HEK293 (cell line): Measurements from ENCODE around the gene FLYWCH1.
A peak's percentile ranks its signal among the peaks of the same experiment; 100 is the strongest.

Experiments used
- CTCF ChIA-PET: fragments of 350-600 bp; formaldehyde crosslinking; extraction: SDS; loops from one replicate; lab custom pipeline; 2021; ENCODE audit warnings: antibody characterized with exemption; lab: Yijun Ruan, JAX
- POLR2A ChIA-PET: fragments of 300-600 bp; formaldehyde crosslinking; extraction: SDS; loops from one replicate; lab custom pipeline; 2020; ENCODE audit warnings: antibody characterized with exemption, inconsistent platforms; lab: Yijun Ruan, JAX
- H3K27ac ChIP-seq: fragments of 200-500 bp; sonication (Bioruptor generic); 2 replicates; pipeline ENCODE4 v1.5.1; 2014; ENCODE audit warnings: low read depth, low read length, control low read depth, inconsistent platforms; ENCODE audit errors: extremely low read depth
- H3K36me3 ChIP-seq, 2 experiments: fragments of 200-500 bp in 1 of 2; sonication (Bioruptor generic) in 1 of 2; 1 replicate in 1 of 2; 2 replicates in 1 of 2; pipeline ENCODE4 v1.5.1; 2014 to 2017; ENCODE audit warnings: inconsistent platforms in 2 of 2, low read length in 2 of 2; ENCODE audit not compliant: control insufficient read depth in 2 of 2, insufficient read depth in 1 of 2
- H3K4me1 ChIP-seq: fragments of 200-500 bp; sonication (Bioruptor generic); 2 replicates; pipeline ENCODE4 v1.5.1; 2014; ENCODE audit warnings: mild to moderate bottlenecking, low read length, inconsistent platforms; ENCODE audit not compliant: control insufficient read depth, insufficient read depth
- H3K4me3 ChIP-seq: 2 replicates; pipeline ENCODE4 v1.5.1; 2011; ENCODE audit warnings: low read depth, mild to moderate bottlenecking, control low read depth, low read length, moderate library complexity
- H3K9me3 ChIP-seq: fragments of 200-500 bp; sonication (Bioruptor generic); 2 replicates; pipeline ENCODE4 v1.5.1; 2014; ENCODE audit warnings: low read depth, low read length, inconsistent platforms; ENCODE audit not compliant: control insufficient read depth, insufficient read depth
- GLIS1 ChIP-seq: fragments of 450-650 bp; formaldehyde crosslinking; IDR thresholded peaks from 2 replicates; pipeline ENCODE4 v1.5.1; 2016; ENCODE audit warnings: missing biosample characterization, missing genetic modification characterization
- GLIS2 ChIP-seq: fragments of 450-650 bp; formaldehyde crosslinking; IDR thresholded peaks from 2 replicates; pipeline ENCODE4 v1.5.1; 2016; ENCODE audit warnings: missing biosample characterization, missing genetic modification characterization
- KLF8 ChIP-seq: fragments of 450-650 bp; formaldehyde crosslinking; IDR thresholded peaks from 2 replicates; pipeline ENCODE4 v1.5.1; 2016; ENCODE audit warnings: missing biosample characterization, missing genetic modification characterization
- PRDM10 ChIP-seq: fragments of 450-650 bp; formaldehyde crosslinking; IDR thresholded peaks from 2 replicates; pipeline ENCODE4 v1.5.1; 2016; ENCODE audit warnings: missing biosample characterization, missing genetic modification characterization
- SP7 ChIP-seq: fragments of 450-650 bp; formaldehyde crosslinking; IDR thresholded peaks from 2 replicates; pipeline ENCODE4 v1.5.1; 2016; ENCODE audit warnings: missing biosample characterization, missing genetic modification characterization
- ZBTB8A ChIP-seq: fragments of 450-650 bp; formaldehyde crosslinking; IDR thresholded peaks from 2 replicates; pipeline ENCODE4 v1.5.1; 2016; ENCODE audit warnings: missing biosample characterization, missing genetic modification characterization
- ZFHX2 ChIP-seq: fragments of 450-650 bp; formaldehyde crosslinking; conservative IDR thresholded peaks from 2 replicates; pipeline ENCODE4 v1.5.1; 2016; ENCODE audit warnings: missing biosample characterization, missing genetic modification characterization
- ZIC2 ChIP-seq: fragments of 450-650 bp; formaldehyde crosslinking; IDR thresholded peaks from 2 replicates; pipeline ENCODE4 v1.5.1; 2016; ENCODE audit warnings: missing biosample characterization, missing genetic modification characterization
- ZNF132 ChIP-seq: fragments of 450-650 bp; formaldehyde crosslinking; IDR thresholded peaks from 2 replicates; pipeline ENCODE4 v1.5.1; 2017; ENCODE audit warnings: missing biosample characterization, missing genetic modification characterization, borderline replicate concordance
- ZNF140 ChIP-seq: fragments of 450-650 bp; formaldehyde crosslinking; IDR thresholded peaks from 2 replicates; pipeline ENCODE4 v1.5.1; 2016; ENCODE audit warnings: missing biosample characterization, missing genetic modification characterization
- ZNF169 ChIP-seq: fragments of 450-650 bp; formaldehyde crosslinking; IDR thresholded peaks from 2 replicates; pipeline ENCODE4 v1.5.1; 2016; ENCODE audit warnings: missing biosample characterization, missing genetic modification characterization
- ZNF202 ChIP-seq: fragments of 450-650 bp; formaldehyde crosslinking; IDR thresholded peaks from 2 replicates; pipeline ENCODE4 v1.5.1; 2016; ENCODE audit warnings: missing biosample characterization, missing genetic modification characterization, borderline replicate concordance
- ZNF473 ChIP-seq: fragments of 450-650 bp; formaldehyde crosslinking; IDR thresholded peaks from 2 replicates; pipeline ENCODE4 v1.5.1; 2017; ENCODE audit warnings: missing biosample characterization, missing genetic modification characterization
- ZNF549 ChIP-seq: fragments of 450-650 bp; IDR thresholded peaks from 2 replicates; pipeline ENCODE4 v1.5.1; 2018; ENCODE audit warnings: missing biosample characterization, missing genetic modification characterization, mild to moderate bottlenecking, inconsistent platforms, moderate library complexity
- ZNF639 ChIP-seq: fragments of 450-650 bp; formaldehyde crosslinking; IDR thresholded peaks from 2 replicates; pipeline ENCODE4 v1.5.1; 2016; ENCODE audit warnings: missing biosample characterization, missing genetic modification characterization
- ZSCAN23 ChIP-seq: fragments of 450-650 bp; formaldehyde crosslinking; IDR thresholded peaks from 2 replicates; pipeline ENCODE4 v1.5.1; 2016; ENCODE audit warnings: missing biosample characterization, missing genetic modification characterization
- ZSCAN30 ChIP-seq: fragments of 450-650 bp; IDR thresholded peaks from 2 replicates; pipeline ENCODE4 v1.5.1; 2018; ENCODE audit warnings: missing biosample characterization, mild to moderate bottlenecking, missing genetic modification characterization, moderate library complexity

FLYWCH1 gene

GRCh38 chr16:2933136-2933535 lies 21.4 kb downstream of the FLYWCH1 start (continued):
- TF ChIP-seq ZNF473 (tag by site-specific recombination) (no peak), ZNF140 (tag by site-specific recombination) (no peak), GLIS1 (tag by site-specific recombination) (no peak), ZNF132 (no peak), ZSCAN30 (tag by site-specific recombination) (no peak), PRDM10 (tag by site-specific recombination) (no peak), ZNF639 (tag by site-specific recombination) (no peak), ZBTB8A (tag by site-specific recombination) (no peak), ZIC2 (tag by site-specific recombination) (no peak), ZSCAN23 (tag by site-specific recombination) (no peak)
- TF ChIP-seq, all 188 proteins: peak for 0

GRCh38 chr16:2933701-2934100 lies 22.0 kb downstream of the FLYWCH1 start:
- no peaks in the 10 kb centered on the region for H3K9me3 ChIP-seq
- ChIA-PET POLR2A (no interaction called here), CTCF (no interaction called here)
- TF ChIP-seq ZFHX2 (no peak), KLF8 (tag by site-specific recombination) (no peak), SP7 (tag by site-specific recombination) (no peak), ZNF549 (tag by site-specific recombination) (no peak), ZNF169 (tag by site-specific recombination) (no peak), PRDM10 (tag by site-specific recombination) (peak; percentile 51), ZNF202 (no peak), GLIS2 (tag by site-specific recombination) (no peak)
- H3K4me3 ChIP-seq = no peak overlapping the region
- no peaks in the 10 kb centered on the region for H3K4me1 ChIP-seq
- peaks cover 4 to 76% of the 10 kb centered on the region in 2 experiments; a peak in 2 of 3 replicates for H3K36me3 ChIP-seq
- no peak overlapping the region for H3K27ac ChIP-seq
